ENCODE data around the gene HEXA.
A peak's percentile ranks its signal among the peaks of the same experiment; 100 is the strongest.

Gene HEXA

DNA sequence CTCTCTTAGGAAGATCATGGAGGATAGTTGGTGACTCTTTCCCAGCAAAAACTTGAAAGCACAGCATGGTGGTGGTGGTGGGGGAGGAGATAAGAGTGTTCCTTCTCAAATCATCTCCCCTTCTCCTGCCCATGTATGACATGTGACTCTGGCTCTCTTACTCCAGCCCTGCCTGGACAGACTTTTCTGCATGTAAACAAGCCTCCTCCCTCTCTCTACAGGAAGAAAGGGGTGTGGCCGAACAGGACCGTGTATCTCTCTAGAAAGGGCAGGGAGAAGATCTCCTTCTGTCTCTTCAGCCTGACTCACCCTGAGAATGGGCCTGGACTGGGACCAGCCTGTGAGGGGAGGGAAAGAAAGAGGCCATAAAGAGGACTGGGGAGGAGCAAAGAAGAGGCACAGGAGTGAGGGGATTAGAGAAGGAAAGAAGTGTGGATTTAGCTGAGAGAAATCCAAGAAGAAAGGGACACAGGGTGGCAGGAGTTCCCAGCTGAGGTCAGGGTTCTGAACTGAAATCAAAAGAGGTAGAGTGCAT, 57.3 kb downstream of the HEXA start:
- DNase-seq = no peak

DNA sequence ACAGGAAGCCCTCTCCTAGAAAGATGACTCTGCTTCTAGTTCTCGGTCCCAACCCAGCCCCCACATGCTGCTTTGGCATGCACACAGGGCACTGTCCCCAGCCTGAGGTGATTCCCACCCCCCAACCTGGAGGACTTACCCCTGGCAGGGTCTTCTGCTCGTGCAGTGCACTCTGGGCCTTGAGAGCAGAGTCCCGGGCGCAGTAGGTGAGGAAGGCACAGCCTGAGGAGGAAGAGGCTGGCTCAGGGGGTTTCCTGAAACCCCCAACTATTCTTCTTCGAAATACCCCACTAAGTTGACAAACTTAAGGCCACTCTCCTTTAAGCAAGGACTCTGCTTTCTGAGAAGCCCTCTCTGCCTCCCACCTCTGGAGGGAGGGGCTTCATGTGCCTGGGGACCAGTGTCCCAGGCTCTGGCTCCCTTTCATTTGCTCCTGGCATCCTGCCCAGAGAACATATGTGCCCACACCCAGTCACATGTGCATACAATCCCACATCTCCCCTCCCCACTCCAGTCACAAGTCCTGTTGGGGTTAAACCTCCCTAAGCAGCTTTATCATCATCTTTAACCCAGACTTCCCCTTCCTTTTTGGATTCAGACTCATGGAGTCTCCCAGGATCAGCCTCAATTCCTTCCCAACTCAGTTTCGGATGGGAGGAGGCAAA, 60.0 kb downstream of the HEXA start:
- no peak for DNase-seq

- DNase-seq = no peak
Observed at GRCh38 chr15:72313881-72314280, 61.9 kb downstream of the HEXA start.

GRCh38 chr15:72313448-72313840, 62.4 kb downstream of the HEXA start:
- DNase-seq = no peak

DNA sequence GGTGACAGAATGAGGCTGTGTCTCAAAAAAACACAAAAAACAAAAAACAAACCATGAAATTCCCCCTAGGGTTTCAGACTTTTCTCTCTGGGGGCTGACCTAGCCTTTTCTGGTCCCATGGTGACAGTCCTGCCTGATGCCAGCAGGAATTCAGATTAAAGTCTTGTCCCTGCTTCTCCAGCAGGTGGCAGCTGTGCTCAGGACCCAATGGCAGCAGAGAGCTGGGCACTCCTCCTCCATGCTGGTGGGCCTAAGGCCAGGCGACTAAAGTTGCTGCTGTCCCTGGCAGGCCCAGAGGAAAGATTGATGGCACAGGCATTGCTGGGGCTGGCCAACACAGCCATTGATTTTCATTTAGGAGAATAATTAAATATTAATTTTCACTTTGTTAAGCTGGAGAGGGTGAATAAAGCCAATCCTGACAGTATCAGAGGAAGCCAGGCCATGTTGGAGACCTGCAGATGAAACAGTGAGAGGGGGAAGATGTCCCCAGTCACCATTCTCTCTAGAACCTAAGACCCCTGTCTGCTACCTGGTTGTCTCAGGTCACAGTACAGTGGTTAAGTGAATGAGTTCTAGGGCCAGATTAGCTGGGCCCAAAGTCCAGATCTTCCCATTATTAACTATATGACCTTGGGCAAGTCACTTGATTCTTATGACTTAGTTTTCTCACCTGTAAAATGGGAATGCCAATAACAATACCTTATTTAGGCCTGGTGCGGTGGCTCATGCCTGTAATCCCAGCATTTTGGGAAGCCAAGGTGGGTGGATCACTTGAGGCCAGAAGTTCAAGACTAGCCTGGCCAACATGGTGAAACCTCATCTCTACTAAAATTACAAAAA, 63.0 kb downstream of the HEXA start:
- DNase-seq = peak; percentile 7 to 44 (median 14)

- no peak for DNase-seq
Observed at GRCh38 chr15:72307026-72307425, 68.8 kb downstream of the HEXA start.

DNA sequence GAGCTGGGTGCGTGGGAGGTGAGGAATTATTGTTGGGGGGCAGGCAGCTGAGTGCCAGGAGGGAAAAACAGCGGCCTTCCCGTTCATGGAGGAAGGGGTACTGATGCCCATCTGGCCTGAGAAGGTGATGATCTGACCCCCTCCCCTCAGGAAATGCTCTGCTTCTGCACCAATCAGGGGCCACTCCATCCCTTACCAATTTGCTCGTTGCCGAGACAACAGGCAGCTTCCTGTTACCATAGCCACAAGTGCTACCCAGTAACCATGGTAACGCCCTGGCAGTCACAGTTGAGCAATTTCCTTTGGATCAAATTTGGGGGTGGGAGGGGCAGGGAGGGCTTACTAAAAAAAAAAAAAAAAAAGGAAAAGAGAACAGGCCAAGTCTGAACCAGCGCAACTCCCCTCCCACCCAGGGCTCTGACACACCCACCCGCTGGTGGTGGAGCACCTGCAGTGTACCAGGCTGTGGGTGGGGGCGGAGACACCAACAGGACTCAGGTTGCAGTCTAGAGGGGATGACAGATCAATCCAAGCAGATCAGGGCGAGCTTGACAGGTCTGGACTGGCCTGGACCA, 69.5 kb downstream of the HEXA start:
- peak in 2 of 4 experiments; percentile 9 to 17 for DNase-seq

DNA sequence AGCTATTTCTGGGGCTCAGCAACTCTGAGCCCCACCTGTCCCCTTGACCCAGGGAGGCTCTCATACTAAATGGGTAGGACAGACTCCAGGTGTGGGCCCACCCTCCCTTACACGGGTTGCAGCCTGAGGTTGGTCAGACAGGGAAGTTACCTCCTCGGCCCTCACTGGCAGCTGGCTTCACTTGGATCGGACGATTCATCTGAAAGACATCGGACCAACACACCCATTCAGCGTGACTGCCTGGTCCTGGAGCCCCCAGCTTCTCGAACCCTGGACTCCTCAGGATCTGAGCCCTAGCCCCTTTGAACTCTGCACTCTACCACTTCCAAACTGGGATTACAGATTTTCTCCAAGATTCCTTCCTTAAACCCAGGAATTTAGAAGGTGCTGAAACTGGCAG, 71.2 kb downstream of the HEXA start:
- no peak for DNase-seq

- DNase-seq = no peak
Observed at GRCh38 chr15:72302955-72303354, 72.9 kb downstream of the HEXA start.
